Measurements from ENCODE around the gene CEP57L1. TPM values are rescaled to one million over a fixed set of nuclear protein-coding genes. Genes with fewer than 3 reads are reported as not detected.

Gene CEP57L1
- total RNA-seq, 1 experiment from 2014 or later, result 37.6 TPM

DNA sequence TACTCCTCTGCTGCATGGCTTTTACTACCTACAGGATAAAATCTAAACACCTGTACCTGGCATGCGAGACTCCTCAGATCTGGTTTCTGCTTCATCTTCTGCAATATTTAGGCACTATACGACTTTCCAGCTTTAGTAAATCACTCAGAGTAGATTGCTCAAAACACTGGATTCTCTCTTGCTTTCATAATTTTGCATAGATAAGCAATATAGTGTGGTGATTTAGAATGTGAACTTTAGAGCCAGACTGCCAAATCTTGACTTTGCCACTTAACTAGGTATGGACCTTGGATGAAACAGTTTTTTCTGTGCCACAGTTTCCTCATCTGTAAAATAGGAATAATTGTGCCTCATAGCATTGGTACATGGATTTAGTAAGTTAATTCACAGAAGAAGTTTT, 28.9 kb downstream of the CEP57L1 start:
- intact Hi-C loops (cut with micrococcal nuclease; ENCODE audit: unreplicated experiment), result no loop called here
- no peak for TF ChIP-seq POLR2AphosphoS5 (IDR thresholded peaks at IDR 0.05; ENCODE audit: low read depth, low read length)
- TF ChIP-seq, protein P1, sequence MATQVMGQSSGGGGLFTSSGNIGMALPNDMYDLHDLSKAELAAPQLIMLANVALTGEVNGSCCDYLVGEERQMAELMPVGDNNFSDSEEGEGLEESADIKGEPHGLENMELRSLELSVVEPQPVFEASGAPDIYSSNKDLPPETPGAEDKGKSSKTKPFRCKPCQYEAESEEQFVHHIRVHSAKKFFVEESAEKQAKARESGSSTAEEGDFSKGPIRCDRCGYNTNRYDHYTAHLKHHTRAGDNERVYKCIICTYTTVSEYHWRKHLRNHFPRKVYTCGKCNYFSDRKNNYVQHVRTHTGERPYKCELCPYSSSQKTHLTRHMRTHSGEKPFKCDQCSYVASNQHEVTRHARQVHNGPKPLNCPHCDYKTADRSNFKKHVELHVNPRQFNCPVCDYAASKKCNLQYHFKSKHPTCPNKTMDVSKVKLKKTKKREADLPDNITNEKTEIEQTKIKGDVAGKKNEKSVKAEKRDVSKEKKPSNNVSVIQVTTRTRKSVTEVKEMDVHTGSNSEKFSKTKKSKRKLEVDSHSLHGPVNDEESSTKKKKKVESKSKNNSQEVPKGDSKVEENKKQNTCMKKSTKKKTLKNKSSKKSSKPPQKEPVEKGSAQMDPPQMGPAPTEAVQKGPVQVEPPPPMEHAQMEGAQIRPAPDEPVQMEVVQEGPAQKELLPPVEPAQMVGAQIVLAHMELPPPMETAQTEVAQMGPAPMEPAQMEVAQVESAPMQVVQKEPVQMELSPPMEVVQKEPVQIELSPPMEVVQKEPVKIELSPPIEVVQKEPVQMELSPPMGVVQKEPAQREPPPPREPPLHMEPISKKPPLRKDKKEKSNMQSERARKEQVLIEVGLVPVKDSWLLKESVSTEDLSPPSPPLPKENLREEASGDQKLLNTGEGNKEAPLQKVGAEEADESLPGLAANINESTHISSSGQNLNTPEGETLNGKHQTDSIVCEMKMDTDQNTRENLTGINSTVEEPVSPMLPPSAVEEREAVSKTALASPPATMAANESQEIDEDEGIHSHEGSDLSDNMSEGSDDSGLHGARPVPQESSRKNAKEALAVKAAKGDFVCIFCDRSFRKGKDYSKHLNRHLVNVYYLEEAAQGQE (IDR thresholded peaks at IDR 0.05; ENCODE audit: insufficient read depth in 1 of 2, low read depth in 2 of 2, low read length in 1 of 2), result no peak
- TF ChIP-seq SIN3A (IDR thresholded peaks at IDR 0.05; ENCODE audit: borderline replicate concordance, insufficient read depth, low read depth, low read length), result no peak
- no peak for TF ChIP-seq TCF7L2 (IDR thresholded peaks at IDR 0.05; ENCODE audit: low read depth, low read length)
- TF ChIP-seq, protein P2, sequence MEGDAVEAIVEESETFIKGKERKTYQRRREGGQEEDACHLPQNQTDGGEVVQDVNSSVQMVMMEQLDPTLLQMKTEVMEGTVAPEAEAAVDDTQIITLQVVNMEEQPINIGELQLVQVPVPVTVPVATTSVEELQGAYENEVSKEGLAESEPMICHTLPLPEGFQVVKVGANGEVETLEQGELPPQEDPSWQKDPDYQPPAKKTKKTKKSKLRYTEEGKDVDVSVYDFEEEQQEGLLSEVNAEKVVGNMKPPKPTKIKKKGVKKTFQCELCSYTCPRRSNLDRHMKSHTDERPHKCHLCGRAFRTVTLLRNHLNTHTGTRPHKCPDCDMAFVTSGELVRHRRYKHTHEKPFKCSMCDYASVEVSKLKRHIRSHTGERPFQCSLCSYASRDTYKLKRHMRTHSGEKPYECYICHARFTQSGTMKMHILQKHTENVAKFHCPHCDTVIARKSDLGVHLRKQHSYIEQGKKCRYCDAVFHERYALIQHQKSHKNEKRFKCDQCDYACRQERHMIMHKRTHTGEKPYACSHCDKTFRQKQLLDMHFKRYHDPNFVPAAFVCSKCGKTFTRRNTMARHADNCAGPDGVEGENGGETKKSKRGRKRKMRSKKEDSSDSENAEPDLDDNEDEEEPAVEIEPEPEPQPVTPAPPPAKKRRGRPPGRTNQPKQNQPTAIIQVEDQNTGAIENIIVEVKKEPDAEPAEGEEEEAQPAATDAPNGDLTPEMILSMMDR (IDR thresholded peaks at IDR 0.05), result no peak
- no peak overlapping the region for H3K4me3 ChIP-seq (ENCODE audit: low read depth in 2 of 2, low read length in 2 of 2)
- no peak for ATAC-seq
- H3K27ac ChIP-seq (ENCODE audit: low read length), result no peak overlapping the region
- H3K27me3 ChIP-seq (ENCODE audit: control insufficient read depth, insufficient read depth, low read length), result no peaks in the 10 kb centered on the region
- H3K4me1 ChIP-seq (ENCODE audit: control insufficient read depth, insufficient read depth, low read length), result peaks cover 18% of the 10 kb centered on the region
- DNase-seq (ENCODE audit: low read depth, low spot score), result no peak
- no peaks in the 10 kb centered on the region for H3K9me3 ChIP-seq (ENCODE audit: control insufficient read depth, insufficient read depth, low read depth, low read length)
- CTCF ChIA-PET, result no interaction called here
- H3K36me3 ChIP-seq (ENCODE audit: control insufficient read depth, insufficient read depth, low read length), result no peaks in the 10 kb centered on the region
- BruUV-seq (replicated peaks), result no TSS peak
- in situ Hi-C loops (cut with HindIII; ENCODE audit: low pct_unique_long_range_greater_than_20kb, low sequenced_read_pairs), result no loop called here
- POLR2A ChIA-PET, result interaction anchor here (0.5 kb wide), 1 partner anchor 282 kb away, joined by 4 read pairs; no protein-coding TSS in a partner anchor

DNA sequence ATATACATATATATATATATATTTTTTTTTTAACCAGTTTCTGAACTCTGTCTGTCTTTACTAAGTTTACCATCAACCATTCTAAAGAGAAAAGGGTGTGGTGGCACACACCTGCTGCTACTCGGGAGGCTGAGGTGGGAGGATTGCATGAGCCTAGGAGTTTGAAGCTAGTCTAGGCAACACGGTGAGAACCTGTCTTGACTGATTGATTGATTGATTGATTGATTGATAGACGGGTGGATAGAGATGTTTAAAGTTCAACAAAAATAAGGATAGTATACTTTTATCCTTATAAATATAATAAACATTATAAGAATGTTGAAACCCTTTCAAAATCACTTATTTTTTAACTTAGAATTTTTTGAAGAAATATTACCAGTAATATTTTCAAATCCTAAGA, 30.2 kb downstream of the CEP57L1 start:
- Histone ChIP-seq H3K9me3 (ENCODE audit: control insufficient read depth, insufficient read depth, low read depth, low read length) (no peaks in the 10 kb centered on the region), H3K36me3 (ENCODE audit: control insufficient read depth, insufficient read depth, low read length) (no peaks in the 10 kb centered on the region), H3K27me3 (ENCODE audit: control insufficient read depth, insufficient read depth, low read length) (no peaks in the 10 kb centered on the region), H3K4me3 (ENCODE audit: low read depth in 2 of 2, low read length in 2 of 2) (no peak overlapping the region), H3K4me1 (ENCODE audit: control insufficient read depth, insufficient read depth, low read length) (peaks cover 12% of the 10 kb centered on the region), H3K27ac (ENCODE audit: low read length) (no peak overlapping the region)
- BruUV-seq (replicated peaks), result no TSS peak
- intact Hi-C loops (cut with micrococcal nuclease; ENCODE audit: unreplicated experiment), result no loop called here
- DNase-seq (ENCODE audit: low read depth, low spot score) (no peak), ATAC-seq (no peak)
- in situ Hi-C loops (cut with HindIII; ENCODE audit: low pct_unique_long_range_greater_than_20kb, low sequenced_read_pairs), result no loop called here
- POLR2A ChIA-PET, result no interaction called here
- TF ChIP-seq, protein P2 (IDR thresholded peaks at IDR 0.05), result no peak
- TF ChIP-seq, protein P1 (IDR thresholded peaks at IDR 0.05; ENCODE audit: insufficient read depth in 1 of 2, low read depth in 2 of 2, low read length in 1 of 2), result no peak
- no peak for TF ChIP-seq POLR2AphosphoS5 (IDR thresholded peaks at IDR 0.05; ENCODE audit: low read depth, low read length)
- TF ChIP-seq SIN3A (IDR thresholded peaks at IDR 0.05; ENCODE audit: borderline replicate concordance, insufficient read depth, low read depth, low read length), result no peak
- TF ChIP-seq TCF7L2 (IDR thresholded peaks at IDR 0.05; ENCODE audit: low read depth, low read length), result no peak
- CTCF ChIA-PET, result no interaction called here

Data from Panc1 (cell line).